ENCODE measurements around the gene UQCRC1. TPM values are rescaled to one million over a fixed set of nuclear protein-coding genes. Genes with fewer than 3 reads are reported as not detected.

UQCRC1 gene
- polyA plus RNA-seq, 2 of the 4 experiments (the other 2 are of a cell fraction) = 256 to 279 TPM

DNA sequence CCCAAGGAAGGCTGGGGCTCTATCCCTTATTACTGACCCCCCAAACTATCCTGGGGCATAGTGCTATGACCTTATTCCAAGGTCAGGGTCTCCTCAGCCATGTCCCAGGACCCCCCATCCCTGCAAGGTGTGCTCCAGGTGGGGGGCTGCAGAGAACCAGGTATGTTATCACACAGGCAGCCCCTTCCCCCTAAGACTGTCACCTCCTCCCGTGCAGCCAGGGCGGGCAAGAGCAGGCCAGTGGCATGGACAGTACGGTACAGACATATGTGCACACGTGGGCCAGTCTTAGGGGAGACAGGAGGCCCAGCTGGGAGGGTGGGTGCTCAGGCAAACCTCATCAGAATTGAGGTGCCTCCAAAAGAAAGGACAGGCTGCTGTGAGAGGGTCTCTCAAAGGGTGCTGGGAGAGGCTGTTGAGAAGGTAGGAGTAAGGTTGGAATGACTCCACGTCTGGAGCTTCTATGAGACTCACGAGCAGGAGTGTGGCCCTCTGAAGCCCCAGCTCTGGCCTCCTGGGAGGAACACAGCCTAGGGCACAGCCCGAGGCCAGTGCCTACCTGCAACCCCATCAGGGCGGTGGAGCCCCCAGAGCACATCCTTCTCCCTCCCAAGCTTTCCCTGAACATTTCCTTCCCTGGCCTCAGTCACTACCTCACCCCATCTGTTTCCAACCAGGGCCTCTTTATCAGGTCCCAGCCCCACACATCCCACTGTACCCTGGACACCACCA, 12.6 kb downstream of the UQCRC1 start:
- CTCF ChIA-PET = interaction anchor here (1.3 to 4.6 kb wide), 3 partner anchors 13 to 59 kb away, joined by 5 to 19 read pairs (median 5); partner anchors contain the start of genes SLC26A6 and UQCRC1
- Histone ChIP-seq H3K4me2 (peak overlapping the region; percentile 96), H3K4me1 (peaks cover 63% of the 10 kb centered on the region)

DNA sequence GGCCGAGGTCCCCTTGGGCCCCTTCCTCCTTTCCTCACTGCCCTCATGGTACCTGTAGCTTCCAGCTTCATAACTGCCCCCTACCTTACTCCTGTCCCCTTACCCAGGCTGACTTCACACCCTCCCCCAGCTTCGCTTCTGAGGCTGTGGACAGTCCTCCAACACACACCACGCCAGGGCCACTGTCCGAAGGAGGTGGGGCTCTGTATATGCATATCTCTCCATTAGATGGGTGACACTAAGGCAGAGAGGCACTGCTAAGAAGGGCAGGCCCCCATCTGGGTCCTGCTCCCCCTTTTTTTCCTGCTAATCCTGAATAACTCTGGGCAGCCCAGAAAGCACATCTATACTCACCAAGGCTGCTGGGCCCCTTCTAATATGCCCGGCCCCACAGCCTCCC, 13.3 kb downstream of the UQCRC1 start:
- Histone ChIP-seq H3K4me2 (peak overlapping the region; percentile 96), H3K9me3 (no peaks in the 10 kb centered on the region), H3K4me1 (peaks cover 70% of the 10 kb centered on the region), H3K27ac (peak overlapping the region; percentile 99 to 100), H3K4me3 (no peak overlapping the region)
- ChIA-PET POLR2A (interaction anchor here (1.2 to 1.3 kb wide), 2 partner anchors 13 to 67 kb away, joined by 3 to 5 read pairs; partner anchors contain the start of genes CELSR3 and UQCRC1), CTCF (interaction anchor here (1.3 to 4.6 kb wide), 2 partner anchors 14 to 39 kb away, joined by 5 to 19 read pairs; partner anchors contain the start of genes SLC26A6 and UQCRC1)
- 16% methylated on average over 4 of the region's 5 CpGs for WGBS (ENCODE audit: missing lambda C conversion rate)
- FAIRE-seq = peak; percentile 13
- ATAC-seq = peak; percentile 12
- TF ChIP-seq, protein P1, sequence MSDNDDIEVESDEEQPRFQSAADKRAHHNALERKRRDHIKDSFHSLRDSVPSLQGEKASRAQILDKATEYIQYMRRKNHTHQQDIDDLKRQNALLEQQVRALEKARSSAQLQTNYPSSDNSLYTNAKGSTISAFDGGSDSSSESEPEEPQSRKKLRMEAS (IDR thresholded peaks at IDR 0.05) = 0 out of 2 replicates have a peak, but pooled peaks have one; percentile 0
- TF ChIP-seq, protein P2, sequence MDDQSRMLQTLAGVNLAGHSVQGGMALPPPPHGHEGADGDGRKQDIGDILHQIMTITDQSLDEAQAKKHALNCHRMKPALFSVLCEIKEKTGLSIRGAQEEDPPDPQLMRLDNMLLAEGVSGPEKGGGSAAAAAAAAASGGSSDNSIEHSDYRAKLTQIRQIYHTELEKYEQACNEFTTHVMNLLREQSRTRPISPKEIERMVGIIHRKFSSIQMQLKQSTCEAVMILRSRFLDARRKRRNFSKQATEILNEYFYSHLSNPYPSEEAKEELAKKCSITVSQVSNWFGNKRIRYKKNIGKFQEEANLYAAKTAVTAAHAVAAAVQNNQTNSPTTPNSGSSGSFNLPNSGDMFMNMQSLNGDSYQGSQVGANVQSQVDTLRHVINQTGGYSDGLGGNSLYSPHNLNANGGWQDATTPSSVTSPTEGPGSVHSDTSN (IDR thresholded peaks at IDR 0.05) = no peak
- DNase-seq (ENCODE audit: low read depth in 1 of 2, low spot score in 1 of 2) = no peak

More for the DNA sequence above, 12.6 kb downstream of the UQCRC1 start:
- POLR2A ChIA-PET = interaction anchor here (1.2 to 1.3 kb wide), 2 partner anchors 13 to 66 kb away, joined by 3 to 5 read pairs; partner anchors contain the start of genes CELSR3 and UQCRC1
- ATAC-seq (no peak), DNase-seq (ENCODE audit: low read depth in 1 of 2, low spot score in 1 of 2) (no peak), FAIRE-seq (no peak)
- Histone ChIP-seq H3K9me3 (no peaks in the 10 kb centered on the region), H3K27ac (peak overlapping the region; percentile 99 to 100), H3K4me3 (no peak overlapping the region)
- WGBS (ENCODE audit: missing lambda C conversion rate) = 90% methylated on average over 8 of the region's 8 CpGs
- TF ChIP-seq, protein P2 (IDR thresholded peaks at IDR 0.05) = no peak
- TF ChIP-seq, protein P3, sequence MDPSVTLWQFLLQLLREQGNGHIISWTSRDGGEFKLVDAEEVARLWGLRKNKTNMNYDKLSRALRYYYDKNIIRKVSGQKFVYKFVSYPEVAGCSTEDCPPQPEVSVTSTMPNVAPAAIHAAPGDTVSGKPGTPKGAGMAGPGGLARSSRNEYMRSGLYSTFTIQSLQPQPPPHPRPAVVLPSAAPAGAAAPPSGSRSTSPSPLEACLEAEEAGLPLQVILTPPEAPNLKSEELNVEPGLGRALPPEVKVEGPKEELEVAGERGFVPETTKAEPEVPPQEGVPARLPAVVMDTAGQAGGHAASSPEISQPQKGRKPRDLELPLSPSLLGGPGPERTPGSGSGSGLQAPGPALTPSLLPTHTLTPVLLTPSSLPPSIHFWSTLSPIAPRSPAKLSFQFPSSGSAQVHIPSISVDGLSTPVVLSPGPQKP (IDR thresholded peaks at IDR 0.05; ENCODE audit: low read depth, low read length) = no peak
- TF ChIP-seq RARB (CRISPR knock-in tag; IDR thresholded peaks at IDR 0.05) = no peak
- TF ChIP-seq E2F6 (IDR thresholded peaks at IDR 0.05; ENCODE audit: borderline replicate concordance, low read depth) = no peak
- TF ChIP-seq ZFP36 (IDR thresholded peaks at IDR 0.05; ENCODE audit: borderline replicate concordance, partially characterized antibody) = no peak
- TF ChIP-seq BHLHE40 (IDR thresholded peaks at IDR 0.05; ENCODE audit: low read depth, low read length) = no peak
- no peak for TF ChIP-seq MAFK (IDR thresholded peaks at IDR 0.05; ENCODE audit: partially characterized antibody)
- TF ChIP-seq HOXB13 (CRISPR knock-in tag; IDR thresholded peaks at IDR 0.05; ENCODE audit: low read depth) = no peak
- no peak for TF ChIP-seq GATA3 (IDR thresholded peaks at IDR 0.05; ENCODE audit: borderline replicate concordance)
- TF ChIP-seq ZSCAN20 (CRISPR knock-in tag; IDR thresholded peaks at IDR 0.05) = no peak
- TF ChIP-seq HOXB5 (CRISPR knock-in tag; IDR thresholded peaks at IDR 0.05) = no peak
- TF ChIP-seq, protein P1 (IDR thresholded peaks at IDR 0.05) = no peak

DNA sequence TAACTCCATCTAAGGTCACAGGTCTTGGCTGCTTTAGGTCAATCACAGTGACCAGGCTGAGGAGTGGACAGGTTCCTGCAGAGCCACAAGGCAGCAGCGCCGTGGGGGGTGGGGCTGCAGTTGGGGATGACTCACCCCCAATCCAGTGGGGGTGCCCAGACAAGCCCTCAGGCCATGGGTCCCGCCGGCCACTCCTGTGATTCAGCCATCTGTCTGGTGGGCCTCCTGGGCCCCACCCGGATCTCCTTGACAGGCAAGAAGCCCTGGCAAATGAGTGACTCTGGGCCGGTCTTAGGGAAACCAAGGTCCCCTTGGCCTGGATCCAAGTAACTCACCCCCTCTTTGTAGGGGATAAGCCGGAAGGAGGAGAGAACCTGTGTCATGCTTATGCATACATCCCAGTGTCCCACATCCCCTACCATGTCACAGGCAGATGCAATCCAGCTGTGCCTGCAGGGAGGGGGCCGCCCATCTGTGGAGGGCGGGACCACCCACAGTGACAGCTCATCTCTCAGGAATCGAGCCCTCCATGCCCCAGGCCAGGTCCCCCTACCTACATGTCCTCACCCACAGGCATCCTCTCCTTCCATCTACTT, 13.8 kb downstream of the UQCRC1 start:
- ATAC-seq (peak; percentile 69 to 72), FAIRE-seq (no peak), DNase-seq (ENCODE audit: low read depth in 1 of 2, low spot score in 1 of 2) (peak; percentile 90 to 96)
- CTCF ChIA-PET = interaction anchor here (4.6 kb wide), 1 partner anchor 39 kb away, joined by 19 read pairs; the partner anchor contains the start of gene SLC26A6
- WGBS (ENCODE audit: missing lambda C conversion rate) = 3% methylated on average over 6 of the region's 10 CpGs
- H3K4me1 ChIP-seq = peaks cover 75% of the 10 kb centered on the region
- no peaks in the 10 kb centered on the region for H3K9me3 ChIP-seq
- H3K27ac ChIP-seq = peak overlapping the region; percentile 99 to 100
- POLR2A ChIA-PET = interaction anchor here (1.2 to 1.3 kb wide), 2 partner anchors 14 to 67 kb away, joined by 3 to 5 read pairs; partner anchors contain the start of genes CELSR3 and UQCRC1
- peak overlapping the region; percentile 84 for H3K4me3 ChIP-seq
- peak overlapping the region; percentile 96 for H3K4me2 ChIP-seq
- no peak for TF ChIP-seq CHD4 (IDR thresholded peaks at IDR 0.05; ENCODE audit: borderline replicate concordance)
- TF ChIP-seq CBX2 (IDR thresholded peaks at IDR 0.05; ENCODE audit: borderline replicate concordance, low read depth) = no peak
- TF ChIP-seq POLR2AphosphoS2 (conservative IDR thresholded peaks at IDR 0.05; ENCODE audit: low read length) = no peak
- TF ChIP-seq, protein P4, sequence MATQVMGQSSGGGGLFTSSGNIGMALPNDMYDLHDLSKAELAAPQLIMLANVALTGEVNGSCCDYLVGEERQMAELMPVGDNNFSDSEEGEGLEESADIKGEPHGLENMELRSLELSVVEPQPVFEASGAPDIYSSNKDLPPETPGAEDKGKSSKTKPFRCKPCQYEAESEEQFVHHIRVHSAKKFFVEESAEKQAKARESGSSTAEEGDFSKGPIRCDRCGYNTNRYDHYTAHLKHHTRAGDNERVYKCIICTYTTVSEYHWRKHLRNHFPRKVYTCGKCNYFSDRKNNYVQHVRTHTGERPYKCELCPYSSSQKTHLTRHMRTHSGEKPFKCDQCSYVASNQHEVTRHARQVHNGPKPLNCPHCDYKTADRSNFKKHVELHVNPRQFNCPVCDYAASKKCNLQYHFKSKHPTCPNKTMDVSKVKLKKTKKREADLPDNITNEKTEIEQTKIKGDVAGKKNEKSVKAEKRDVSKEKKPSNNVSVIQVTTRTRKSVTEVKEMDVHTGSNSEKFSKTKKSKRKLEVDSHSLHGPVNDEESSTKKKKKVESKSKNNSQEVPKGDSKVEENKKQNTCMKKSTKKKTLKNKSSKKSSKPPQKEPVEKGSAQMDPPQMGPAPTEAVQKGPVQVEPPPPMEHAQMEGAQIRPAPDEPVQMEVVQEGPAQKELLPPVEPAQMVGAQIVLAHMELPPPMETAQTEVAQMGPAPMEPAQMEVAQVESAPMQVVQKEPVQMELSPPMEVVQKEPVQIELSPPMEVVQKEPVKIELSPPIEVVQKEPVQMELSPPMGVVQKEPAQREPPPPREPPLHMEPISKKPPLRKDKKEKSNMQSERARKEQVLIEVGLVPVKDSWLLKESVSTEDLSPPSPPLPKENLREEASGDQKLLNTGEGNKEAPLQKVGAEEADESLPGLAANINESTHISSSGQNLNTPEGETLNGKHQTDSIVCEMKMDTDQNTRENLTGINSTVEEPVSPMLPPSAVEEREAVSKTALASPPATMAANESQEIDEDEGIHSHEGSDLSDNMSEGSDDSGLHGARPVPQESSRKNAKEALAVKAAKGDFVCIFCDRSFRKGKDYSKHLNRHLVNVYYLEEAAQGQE (IDR thresholded peaks at IDR 0.05) = no peak
- peak; percentile 57 for TF ChIP-seq NFE2L2 (conservative IDR thresholded peaks at IDR 0.05; ENCODE audit: low read length)
- TF ChIP-seq FOXS1 (CRISPR knock-in tag; IDR thresholded peaks at IDR 0.05) = no peak
- TF ChIP-seq FOSB (CRISPR knock-in tag; IDR thresholded peaks at IDR 0.05) = no peak
- TF ChIP-seq, protein P5, sequence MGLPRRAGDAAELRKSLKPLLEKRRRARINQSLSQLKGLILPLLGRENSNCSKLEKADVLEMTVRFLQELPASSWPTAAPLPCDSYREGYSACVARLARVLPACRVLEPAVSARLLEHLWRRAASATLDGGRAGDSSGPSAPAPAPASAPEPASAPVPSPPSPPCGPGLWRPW (IDR thresholded peaks at IDR 0.05) = 0 out of 2 replicates have a peak, but pooled peaks have one; percentile 23
- peak; percentile 57 for TF ChIP-seq MAFK (IDR thresholded peaks at IDR 0.05; ENCODE audit: partially characterized antibody)
- TF ChIP-seq ZSCAN20 (CRISPR knock-in tag; IDR thresholded peaks at IDR 0.05) = no peak

Measured in A549 (cell line).